ENCODE results near the gene ZNF90. TPM values are rescaled to one million over a fixed set of nuclear protein-coding genes. Genes with fewer than 3 reads are reported as not detected.

ZNF90 gene
- total and polyA plus RNA-seq, 2 of the 4 experiments (the other 2 are of a cell fraction), result 0.36 to 0.38 TPM

DNA sequence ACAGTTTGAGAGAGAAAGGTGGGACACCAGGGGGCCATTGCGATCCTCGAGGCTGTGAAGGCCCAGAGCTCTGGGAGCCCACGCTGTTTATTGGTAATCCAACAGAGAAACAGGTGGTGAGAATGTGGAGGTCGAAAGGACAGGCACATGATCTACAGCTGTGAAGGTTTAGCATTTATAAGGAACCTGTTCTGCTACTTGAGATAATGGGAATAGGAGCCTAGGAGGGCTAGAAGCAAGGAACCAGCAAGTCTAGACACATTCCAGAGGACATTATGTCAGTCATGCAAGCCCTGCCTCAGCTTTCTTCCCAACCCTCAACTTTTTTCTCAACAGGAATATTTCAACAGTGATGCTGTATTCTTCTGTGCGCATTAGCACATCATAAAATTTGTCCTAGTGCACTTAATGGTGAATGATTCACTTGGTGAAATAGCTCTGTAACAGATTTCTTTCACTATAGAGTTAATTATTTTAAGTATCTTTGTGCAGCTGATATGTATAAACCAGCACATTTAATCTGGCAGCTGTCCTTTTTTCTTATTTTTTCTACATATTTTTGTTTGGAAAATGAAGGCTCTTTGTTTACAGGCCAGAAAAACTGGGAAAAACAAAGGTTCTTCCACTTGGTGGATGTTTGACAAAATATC is 25.4 kb downstream of the ZNF90 start:
- H2BK15ac ChIP-seq (ENCODE audit: low read depth, low read length), result no peak overlapping the region

More for the DNA sequence above, 25.4 kb downstream of the ZNF90 start:
- Histone ChIP-seq H3K4me1 (ENCODE audit: control insufficient read depth, insufficient read depth, low read length) (no peaks in the 10 kb centered on the region), H2AK5ac (ENCODE audit: low read depth, low read length) (no peak overlapping the region), H2AFZ (replicated peaks; ENCODE audit: low read length, poor library complexity) (no peak overlapping the region), H2BK120ac (ENCODE audit: low read depth, low read length) (no peak overlapping the region), H3K9me3 (ENCODE audit: control insufficient read depth, insufficient read depth, low read length) (peaks cover 20% of the 10 kb centered on the region), H2AK9ac (replicated peaks; ENCODE audit: low read depth, low read length, poor library complexity) (no peak overlapping the region), H3K14ac (replicated peaks; ENCODE audit: low read depth, low read length) (no peak overlapping the region), H3K56ac (ENCODE audit: extremely low read depth, insufficient read depth, low read length) (no peak overlapping the region), H3K23ac (ENCODE audit: low read depth, low read length) (no peak overlapping the region), H3K4me3 (ENCODE audit: insufficient read depth, low read depth, low read length) (no peak overlapping the region), H3K9ac (ENCODE audit: low read depth, low read length) (no peak overlapping the region), H3K9me1 (ENCODE audit: insufficient read depth, low read length) (no peaks in the 10 kb centered on the region), H4K5ac (ENCODE audit: low read depth, low read length) (no peak overlapping the region), H3K18ac (ENCODE audit: low read depth, low read length) (no peak overlapping the region), H3K4ac (ENCODE audit: low read depth, low read length) (no peak overlapping the region), H4K91ac (ENCODE audit: insufficient read depth, low read depth, low read length) (no peak overlapping the region), H2BK5ac (ENCODE audit: low read depth, low read length, poor library complexity, severe bottlenecking) (no peak overlapping the region), H4K20me1 (ENCODE audit: insufficient read depth, low read length) (no peaks in the 10 kb centered on the region), H3K27me3 (ENCODE audit: control insufficient read depth, insufficient read depth, low read length) (no peaks in the 10 kb centered on the region), H3K79me1 (ENCODE audit: low read depth in 1 of 2, low read length in 2 of 2) (no peaks in the 10 kb centered on the region), H4K8ac (ENCODE audit: low read depth in 2 of 2, low read length in 2 of 2) (no peak overlapping the region), H3K4me2 (ENCODE audit: low read depth, low read length) (no peak overlapping the region), H3K36me3 (ENCODE audit: control insufficient read depth, insufficient read depth, low read length) (peaks cover 4% of the 10 kb centered on the region; the same call in 1 of the 2 replicates), H3K27ac (ENCODE audit: insufficient read depth, low read length) (no peak overlapping the region), H2BK20ac (ENCODE audit: low read depth, low read length) (no peak overlapping the region)
- intact Hi-C loops (cut with micrococcal nuclease), result no loop called here
- dilution Hi-C loops (cut with HindIII; ENCODE audit: low sequenced_read_pairs, unreplicated experiment), result no loop called here
- TF ChIP-seq RAD21 (IDR thresholded peaks at IDR 0.05; ENCODE audit: low read length), result no peak
- TF ChIP-seq, protein P1, sequence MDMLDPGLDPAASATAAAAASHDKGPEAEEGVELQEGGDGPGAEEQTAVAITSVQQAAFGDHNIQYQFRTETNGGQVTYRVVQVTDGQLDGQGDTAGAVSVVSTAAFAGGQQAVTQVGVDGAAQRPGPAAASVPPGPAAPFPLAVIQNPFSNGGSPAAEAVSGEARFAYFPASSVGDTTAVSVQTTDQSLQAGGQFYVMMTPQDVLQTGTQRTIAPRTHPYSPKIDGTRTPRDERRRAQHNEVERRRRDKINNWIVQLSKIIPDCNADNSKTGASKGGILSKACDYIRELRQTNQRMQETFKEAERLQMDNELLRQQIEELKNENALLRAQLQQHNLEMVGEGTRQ (IDR thresholded peaks at IDR 0.05; ENCODE audit: low read depth, low read length), result no peak
- no peak for TF ChIP-seq NFE2L2 (IDR thresholded peaks at IDR 0.05; ENCODE audit: low read depth, low read length)
- BruUV-seq (replicated peaks), result no TSS peak
- no peak for ATAC-seq (ENCODE audit: low read depth)
- no peak for DNase-seq
- CTCF ChIA-PET, result interaction anchor here (0.6 kb wide), 1 partner anchor 34 kb away, joined by 3 read pairs; no protein-coding TSS in a partner anchor
- in situ Hi-C loops (cut with MboI; ENCODE audit: low sequenced_read_pairs), result no loop called here
- WGBS, 2 experiments (ENCODE audit: extremely low coverage in 2 of 2, insufficient read length in 1 of 2), result 94% methylated on average over 3 of the region's 5 CpGs; no CpG with 5 or more reads in 1 of the 2 experiments
- POLR2A ChIA-PET (ENCODE audit: unreplicated experiment), result no interaction called here
